Gastrocnemius medialis (tissue), 4 donors: ENCODE data around the gene SMIM13.

Experiments used
- CTCF ChIP-seq, 5 experiments: fragments of 450-650 bp in 3 of 5; fragments of 200-600 bp in 2 of 5; sonication (generic) in 2 of 5; IDR thresholded peaks in 4 of 5; conservative IDR thresholded peaks in 1 of 5; 1 replicate in 4 of 5; 2 replicates in 1 of 5; pipeline ENCODE4 v1.5.1; 2016 to 2019; ENCODE audit warnings: antibody characterized with exemption in 5 of 5, mild to moderate bottlenecking in 3 of 5, moderate library complexity in 3 of 5
- POLR2A ChIP-seq, 2 donors: fragments of 450-650 bp; IDR thresholded peaks; one replicate each; pipeline ENCODE4 v1.6.1; 2017; ENCODE audit warnings: antibody characterized with exemption in 2 of 2, mild to moderate bottlenecking in 2 of 2, moderate library complexity in 2 of 2

- TF ChIP-seq CTCF (IDR thresholded peaks at IDR 0.05 in 4 of 5, conservative IDR thresholded peaks at IDR 0.05 in 1 of 5) (no peak), POLR2A (IDR thresholded peaks at IDR 0.05) (no peak)
These were observed 9.7 kb upstream of the SMIM13 start for GRCh38 chr6:11083956-11084355.
